K562 treated with DMSO at 1 percent for 48 hours (cell line): Measurements from ENCODE around the gene RPP30. TPM values are rescaled to one million over a fixed set of nuclear protein-coding genes. Genes with fewer than 3 reads are reported as not detected.

Experiments
- total RNA-seq: library from RNA; unstranded; fragments of 300-600 nt; gene quantifications from 2 replicates; pipeline ENCODE4 v1.2.3, GENCODE V29; 2022; ENCODE audit warnings: low replicate concordance; ENCODE audit errors: extremely low read depth

The RPP30 gene
- total RNA-seq, result not detected in 2 replicates

GRCh38 chr10:90871766-90872647 is at the start of gene RPP30:
Gene RPP30, plus strand, starts transcription at chr10:90871974. Its CDS starts 13 bp downstream, at chr10:90871987.

GRCh38 chr10:90857635-90858460 is 13.9 kb upstream of the RPP30 start, which contains the start of gene HTR7:
Gene HTR7, minus strand, starts transcription at chr10:90858039. Its CDS starts 368 bp downstream, at chr10:90857671.

DNA sequence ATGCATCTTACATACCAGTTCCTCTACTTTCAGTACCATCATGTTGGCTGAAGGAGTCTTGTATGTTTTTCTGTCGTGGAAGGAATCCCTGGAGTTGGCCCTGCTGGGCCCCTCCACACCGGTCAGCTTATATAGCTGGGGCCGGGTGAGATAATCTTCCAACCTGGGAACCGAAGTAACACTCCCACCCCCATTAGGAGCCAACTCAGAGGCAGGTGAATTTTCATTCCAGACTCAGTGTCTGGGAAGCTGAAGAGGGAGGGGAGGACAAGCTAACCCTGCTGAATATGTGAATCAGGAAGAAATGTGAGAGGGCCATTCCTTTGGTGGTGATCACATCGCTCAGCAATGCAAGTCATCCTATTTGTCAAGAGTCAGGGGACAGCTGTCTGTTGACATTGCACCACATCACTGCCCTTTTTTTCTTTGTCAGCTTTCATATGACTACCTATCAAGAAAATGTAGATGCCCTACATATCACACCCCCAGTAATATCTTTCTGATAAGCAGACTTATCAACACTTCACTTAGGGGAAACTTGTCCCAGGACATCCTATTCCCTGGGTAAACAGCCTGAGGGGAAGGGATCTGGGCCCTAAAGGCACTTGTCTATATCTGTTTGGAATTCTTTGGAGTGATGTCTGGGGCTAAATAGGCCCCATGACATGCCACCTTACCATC is 49.4 kb downstream of the RPP30 start, which contains the start of gene ANKRD1:
Gene ANKRD1 (minus strand): TSS at position 102 of the 681 bp plus-strand sequence. CDS start 60 bp downstream, at position 42.

Other genes starting within 250 kb of the RPP30 start
- gene HTR7, start 13.9 kb upstream of the RPP30 start, total RNA-seq, result not detected in 2 replicates
- gene ANKRD1, start 49.1 kb downstream of the RPP30 start, total RNA-seq, result not detected in 2 replicates